Cerebellar cortex (tissue), 1 donor: Measurements from ENCODE around the gene USH2A.
A peak's percentile ranks its signal among the peaks of the same experiment; 100 is the strongest.

Experiments used
- DNase-seq: peaks from one replicate; pipeline ENCODE4 v3.0.0-alpha.2; 2015; ENCODE audit warnings: low spot score

USH2A gene

GRCh38 chr1:216123446-216124191 is 299.6 kb downstream of the USH2A start:
- no peak for DNase-seq

- peak; percentile 24 for DNase-seq
These were observed 303.6 kb downstream of the USH2A start for GRCh38 chr1:216119600-216119999.

DNA sequence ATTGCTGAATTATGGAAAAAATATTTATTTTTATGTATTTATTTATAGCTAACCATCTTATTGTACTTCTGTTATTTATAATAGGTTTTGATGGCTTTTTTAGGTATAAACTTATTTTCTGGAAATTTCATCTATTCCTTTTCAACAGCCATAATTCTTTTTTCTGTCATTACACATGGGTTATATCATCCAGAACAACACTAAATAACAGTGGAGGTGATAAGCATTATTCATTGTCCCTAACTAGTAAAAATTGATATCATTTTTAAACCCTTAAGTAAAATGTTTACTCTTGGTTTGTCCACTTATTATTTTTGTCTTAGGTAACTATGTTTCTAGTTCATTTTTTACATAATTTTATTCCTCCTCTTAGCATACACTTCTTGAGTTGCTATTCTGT is 309.1 kb downstream of the USH2A start:
- no peak for DNase-seq

DNA sequence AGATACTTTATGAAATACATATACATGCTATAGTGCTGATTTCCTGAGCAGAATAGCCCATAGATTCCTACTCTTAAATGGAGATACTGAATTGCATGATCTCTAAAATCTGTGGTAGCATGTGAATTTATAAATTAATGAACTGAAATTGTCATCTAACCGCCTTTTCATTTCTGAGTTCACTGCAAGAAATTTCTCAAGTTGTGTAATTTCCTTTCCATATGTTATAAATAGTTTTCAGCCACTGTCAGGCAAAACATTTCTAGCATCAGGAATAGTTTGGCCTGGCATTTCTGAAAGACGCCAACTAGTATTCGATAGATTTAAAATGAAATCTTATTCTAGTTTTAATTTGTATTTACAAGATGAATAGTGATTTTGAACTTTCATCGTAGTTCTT is 310.1 kb downstream of the USH2A start:
- no peak for DNase-seq

- no peak for DNase-seq
These were observed 311.4 kb downstream of the USH2A start for GRCh38 chr1:216111842-216112241.

- DNase-seq = no peak
These were observed 327.8 kb downstream of the USH2A start for GRCh38 chr1:216095400-216095799.

DNA sequence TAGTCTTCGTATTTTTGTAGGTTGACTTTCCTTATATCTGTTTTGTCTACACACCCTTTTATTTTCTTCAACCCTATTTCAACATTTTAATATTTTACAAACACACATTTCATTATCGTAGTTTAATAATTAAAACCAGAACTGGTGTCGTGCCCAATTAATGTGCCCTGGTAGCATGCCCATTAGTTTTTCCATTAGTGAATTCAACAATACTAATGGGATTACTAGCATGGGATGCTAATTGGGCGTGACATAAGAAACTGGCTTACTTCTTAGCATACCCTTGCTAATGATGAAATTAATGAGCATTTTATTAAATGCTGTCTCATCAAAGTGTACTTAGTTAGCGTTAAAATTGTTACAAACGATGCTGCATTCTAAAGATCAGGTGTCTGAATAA is 332.7 kb downstream of the USH2A start:
- no peak for DNase-seq

GRCh38 chr1:216086678-216087077 is 336.6 kb downstream of the USH2A start:
- DNase-seq = no peak

- no peak for DNase-seq
These were observed 341.8 kb downstream of the USH2A start for GRCh38 chr1:216081445-216081844.

DNA sequence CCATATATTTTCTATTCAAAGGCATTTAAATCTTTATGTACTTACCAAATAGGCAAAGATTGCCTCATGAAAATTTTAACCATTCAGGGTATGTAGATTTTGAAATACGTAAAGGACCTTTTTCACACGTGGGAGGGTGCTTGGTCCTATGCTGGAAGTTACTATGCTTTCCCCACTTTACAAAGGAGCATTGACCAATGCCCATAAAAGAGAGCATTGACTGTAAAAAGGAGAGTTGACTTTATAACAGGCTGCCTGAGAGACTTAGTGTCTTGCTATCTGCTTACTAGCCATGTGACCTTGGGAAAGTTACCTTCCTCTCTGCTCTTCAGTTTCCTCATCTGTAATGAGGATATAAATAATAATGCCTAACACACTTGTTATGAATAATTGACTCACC is 346.5 kb downstream of the USH2A start:
- no peak for DNase-seq

DNA sequence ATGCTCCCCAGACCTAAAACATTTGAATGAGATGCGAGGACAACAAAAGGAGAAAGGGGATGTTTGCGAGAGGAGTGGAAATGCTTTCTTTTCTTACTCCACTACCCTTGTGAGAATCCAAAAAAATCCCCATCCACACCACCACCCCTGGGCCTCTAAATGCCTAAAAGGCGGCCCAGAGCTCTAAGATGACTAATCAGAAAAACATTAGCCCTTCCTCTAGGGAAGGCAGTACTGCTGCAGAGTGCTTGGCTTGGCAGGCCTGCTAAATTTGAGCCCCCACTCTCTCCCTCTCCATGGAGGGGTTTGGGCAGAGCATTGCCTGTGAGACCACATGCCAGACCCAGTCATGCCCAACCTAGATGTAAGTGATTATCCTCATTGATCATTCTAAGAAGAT is 347.9 kb downstream of the USH2A start:
- DNase-seq = no peak

GRCh38 chr1:216073793-216074595 is 349.3 kb downstream of the USH2A start:
- DNase-seq = no peak

DNA sequence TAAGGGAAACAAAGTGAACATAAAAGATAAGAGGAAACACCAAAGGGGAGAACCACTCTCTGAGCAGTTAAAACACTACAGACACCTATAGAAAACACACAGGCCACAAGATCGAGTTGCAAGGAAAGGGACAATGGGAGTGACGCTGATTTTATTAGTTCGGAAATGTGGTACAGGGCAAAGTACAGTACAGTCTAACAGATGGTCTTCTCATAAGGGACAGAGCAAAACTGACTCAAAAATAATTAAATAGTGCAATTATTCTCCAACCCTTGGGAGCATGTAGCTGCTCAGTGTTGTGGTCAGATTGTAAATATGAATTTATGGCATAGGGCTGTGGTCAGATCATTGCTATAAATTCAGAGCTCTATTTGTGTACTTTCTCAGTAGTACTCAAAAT is 352.0 kb downstream of the USH2A start:
- no peak for DNase-seq

- no peak for DNase-seq
These were observed 358.6 kb downstream of the USH2A start for GRCh38 chr1:216064643-216065042.

DNA sequence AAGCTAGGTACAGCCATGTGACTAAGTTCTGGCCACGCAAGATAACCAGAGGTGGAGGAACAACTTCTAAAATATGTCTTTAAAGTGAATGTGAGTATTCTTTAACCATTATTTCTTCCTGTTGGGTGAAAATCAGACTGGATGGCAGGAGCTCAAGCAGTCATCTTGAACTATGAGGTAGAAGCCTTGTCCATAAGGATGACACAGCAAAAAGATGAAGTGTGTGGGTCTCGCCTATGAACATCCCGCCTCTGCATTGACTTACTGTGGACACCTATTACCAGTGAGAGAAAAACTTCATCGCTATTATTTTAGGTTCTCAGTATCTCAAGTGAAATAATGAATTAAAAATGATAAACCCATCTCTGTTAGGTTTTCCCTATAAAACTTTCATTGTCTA is 365.3 kb downstream of the USH2A start:
- no peak for DNase-seq

GRCh38 chr1:216057063-216057462 is 366.2 kb downstream of the USH2A start:
- no peak for DNase-seq

- DNase-seq = peak; percentile 5
These were observed 368.2 kb downstream of the USH2A start for GRCh38 chr1:216055004-216055403.

DNA sequence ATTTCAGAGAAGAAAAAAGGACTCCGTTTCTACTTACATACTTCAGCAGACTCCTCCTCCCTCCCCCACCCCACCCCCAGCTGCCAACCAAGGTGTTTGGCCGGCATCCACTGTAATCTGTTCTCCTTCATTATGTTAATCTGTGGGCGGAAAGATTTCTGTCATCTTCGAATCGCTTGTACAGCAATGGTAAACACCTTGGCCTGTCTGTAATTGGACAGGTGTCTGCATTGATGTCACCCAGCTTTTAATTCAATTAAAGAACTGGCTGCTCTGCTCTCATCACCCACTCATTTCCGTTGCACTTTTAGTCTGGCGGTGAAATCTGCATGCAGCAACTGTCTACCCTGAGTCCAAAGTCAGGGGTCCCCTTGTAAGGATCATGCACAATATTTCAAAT is 368.6 kb downstream of the USH2A start:
- peak; percentile 34 for DNase-seq

DNA sequence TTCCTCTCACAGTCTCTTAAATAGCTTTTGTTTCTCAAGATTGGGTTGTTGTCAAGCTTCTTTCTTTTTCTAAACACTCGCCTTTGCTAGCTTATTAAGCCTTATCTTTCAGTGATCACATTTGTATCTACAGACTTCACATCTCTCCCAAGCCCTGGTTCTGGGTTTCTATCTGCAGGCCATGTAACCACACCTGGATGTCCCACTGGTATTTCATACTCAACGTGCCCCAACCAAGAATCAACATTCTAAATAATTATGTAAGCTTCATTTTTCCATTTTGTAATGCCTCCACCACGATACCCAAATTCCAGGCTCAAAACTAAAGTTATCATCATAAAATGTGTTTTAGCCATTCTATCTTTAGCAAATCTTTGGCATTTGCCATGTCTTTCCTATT is 372.2 kb downstream of the USH2A start:
- DNase-seq = no peak

DNA sequence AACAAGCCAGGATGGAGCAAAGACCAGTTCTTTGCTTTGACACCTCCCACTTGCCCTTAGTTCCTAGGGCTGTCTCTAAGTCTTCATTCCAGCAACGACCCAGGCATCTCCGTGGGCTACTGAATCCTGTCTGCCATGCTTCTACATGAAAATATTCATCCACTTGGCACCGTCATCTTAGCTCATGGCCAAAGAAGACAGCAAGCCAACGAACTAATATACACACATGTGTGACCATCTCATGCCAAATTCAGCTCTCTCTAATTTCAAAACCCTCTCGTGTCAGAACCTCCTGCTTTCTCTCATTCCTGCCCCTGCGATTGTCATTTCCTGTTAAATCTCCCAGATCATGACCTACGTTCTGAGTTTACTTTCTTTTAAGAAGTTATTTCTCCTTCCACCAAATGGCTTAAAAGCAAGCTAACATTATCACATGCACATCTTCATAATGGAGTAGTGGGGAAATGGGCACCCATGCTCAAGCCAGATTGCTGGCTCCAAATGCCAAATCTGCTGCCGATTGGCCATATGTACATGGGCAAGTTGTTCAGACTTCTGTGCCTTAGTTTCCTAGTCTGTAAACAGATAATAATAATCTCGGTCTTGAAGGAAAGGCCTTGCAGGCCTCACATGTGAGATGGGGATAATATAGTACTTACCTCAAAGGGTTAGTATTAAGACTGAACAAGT is 373.4 kb downstream of the USH2A start:
- DNase-seq = no peak

DNA sequence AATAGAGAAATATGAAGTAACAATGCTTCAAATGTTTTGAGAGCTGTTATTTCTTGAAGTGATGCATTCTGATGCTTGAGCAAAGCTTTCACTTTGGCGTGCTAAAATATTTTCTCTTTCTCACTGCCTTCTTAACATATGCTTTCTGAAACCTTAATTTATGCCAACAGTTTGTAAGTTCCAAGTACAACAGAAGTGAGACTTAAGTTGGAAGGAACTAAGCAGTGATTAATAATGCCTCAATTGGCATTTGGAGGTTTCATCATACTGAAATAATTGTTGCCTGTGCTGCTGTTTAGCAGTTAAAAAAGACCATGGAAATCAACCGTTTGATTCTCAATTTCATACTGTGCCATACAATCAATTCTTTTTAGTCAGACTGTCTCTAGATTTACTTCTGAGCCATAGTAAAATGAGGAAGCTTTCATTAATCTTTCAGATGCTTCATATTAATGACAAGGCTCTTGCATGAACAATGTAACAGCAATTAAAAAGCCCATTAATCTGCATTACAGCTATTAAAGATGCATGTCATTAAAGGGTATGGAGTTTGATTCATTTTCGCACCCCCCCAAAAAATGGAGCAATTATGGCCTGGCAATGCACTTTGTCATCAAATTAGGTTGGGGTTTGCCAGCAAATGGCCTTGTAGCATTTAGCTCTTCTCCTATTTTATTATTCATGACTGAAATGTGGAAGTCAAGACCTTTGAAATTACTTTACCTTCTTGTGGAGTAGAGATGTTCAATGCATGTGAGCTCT is 375.3 kb downstream of the USH2A start:
- no peak for DNase-seq

- no peak for DNase-seq
These were observed 376.9 kb downstream of the USH2A start for GRCh38 chr1:216046336-216046735.
